Activated CD8-positive, alpha-beta T cell treated with anti-CD3 and anti-CD28 coated beads, Interleukin-2, amount 10 ng/mL, durations not matched to agents 7 days and 5 days (primary cell): ENCODE data around the gene IER5L. TPM values are rescaled to one million over a fixed set of nuclear protein-coding genes. Genes with fewer than 3 reads are reported as not detected.
"Not testable (repeated sequence)": the region's sequence is repeated elsewhere in the genome, so short reads cannot be mapped to it uniquely, and the experiment has no call there.

Experiments
- ATAC-seq: fragments of 150-1000 bp; cut with Tn5 transposase; one replicate; pipeline ENCODE4 v1.10.0; 2021; ENCODE audit warnings: moderate library complexity
- CTCF ChIA-PET: fragments of 350-600 bp; sonication (Branson Sonifier 250); formaldehyde crosslinking; loops from one replicate; lab custom pipeline; 2021; ENCODE audit warnings: antibody characterized with exemption; lab: Charles Lee
- POLR2A ChIA-PET: fragments of 350-600 bp; sonication (Branson Sonifier 250); formaldehyde crosslinking; loops from one replicate; lab custom pipeline; 2021; ENCODE audit warnings: antibody characterized with exemption; lab: Charles Lee
- DNase-seq: peaks from one replicate; pipeline ENCODE4 v3.0.0-alpha.2; 2020
- H3K27ac Mint-ChIP-seq: one replicate; pipeline ENCODE4 v1.8.0; 2021; ENCODE audit warnings: mild to moderate bottlenecking, mixed read lengths
- H3K27me3 Mint-ChIP-seq: one replicate; pipeline ENCODE4 v1.8.0; 2021; ENCODE audit warnings: low read depth, mixed read lengths
- H3K36me3 Mint-ChIP-seq: one replicate; pipeline ENCODE4 v1.8.0; 2021; ENCODE audit warnings: low read depth, mixed read lengths
- H3K4me1 Mint-ChIP-seq: one replicate; pipeline ENCODE4 v1.8.0; 2021; ENCODE audit warnings: low read depth, mixed read lengths
- H3K4me3 Mint-ChIP-seq: one replicate; pipeline ENCODE4 v1.8.0; 2021; ENCODE audit warnings: mild to moderate bottlenecking, mixed read lengths
- H3K9me3 Mint-ChIP-seq: one replicate; pipeline ENCODE4 v1.8.0; 2022; ENCODE audit warnings: mixed read lengths; ENCODE audit not compliant: insufficient read depth
- total RNA-seq, 2 experiments: library from RNA; stranded (reverse); gene quantifications; one replicate each; pipeline ENCODE4 v1.2.3, GENCODE V29; 2021

Gene IER5L
- total RNA-seq, 2 experiments from 2014 or later: 6.0 to 6.1 TPM

- DNase-seq (peak; percentile 93), ATAC-seq (peak; percentile 97)
- Mint-ChIP-seq H3K27me3 (peaks cover 2% of the 10 kb centered on the region), H3K4me1 (peaks cover 25% of the 10 kb centered on the region), H3K27ac (peak overlapping the region; percentile 84), H3K4me3 (peak overlapping the region; percentile 72), H3K36me3 (no peaks in the 10 kb centered on the region), H3K9me3 (no peaks in the 10 kb centered on the region)
- CTCF ChIA-PET: no interaction called here
- POLR2A ChIA-PET: no interaction called here
These were observed 24.8 kb upstream of the IER5L start for GRCh38 chr9:129202613-129203555.

- Mint-ChIP-seq H3K27ac (no peak overlapping the region), H3K4me3 (no peak overlapping the region), H3K27me3 (peaks cover 2% of the 10 kb centered on the region), H3K4me1 (peaks cover 15% of the 10 kb centered on the region), H3K36me3 (no peaks in the 10 kb centered on the region), H3K9me3 (no peaks in the 10 kb centered on the region)
- ATAC-seq: no peak
- ChIA-PET POLR2A (no interaction called here), CTCF (no interaction called here)
- no peak for DNase-seq
These were observed 23.8 kb upstream of the IER5L start for GRCh38 chr9:129201866-129202265.

- no peaks in the 10 kb centered on the region for H3K36me3 Mint-ChIP-seq
- ChIA-PET CTCF (no interaction called here), POLR2A (no interaction called here)
- no peak for DNase-seq
- H3K4me3 Mint-ChIP-seq: no peak overlapping the region
- no peak overlapping the region for H3K27ac Mint-ChIP-seq
- peaks cover 10% of the 10 kb centered on the region for H3K4me1 Mint-ChIP-seq
- ATAC-seq: no peak
- no peaks in the 10 kb centered on the region for H3K9me3 Mint-ChIP-seq
- H3K27me3 Mint-ChIP-seq: peaks cover 2% of the 10 kb centered on the region
These were observed 23.2 kb upstream of the IER5L start for GRCh38 chr9:129201289-129201688.

- CTCF ChIA-PET: no interaction called here
- DNase-seq (no peak), ATAC-seq (no peak)
- Mint-ChIP-seq H3K4me3 (no peak overlapping the region), H3K27me3 (peaks cover 2% of the 10 kb centered on the region), H3K27ac (no peak overlapping the region), H3K9me3 (no peaks in the 10 kb centered on the region), H3K4me1 (peaks cover 8% of the 10 kb centered on the region), H3K36me3 (no peaks in the 10 kb centered on the region)
- POLR2A ChIA-PET: interaction anchor here (1.0 kb wide), 1 partner anchor 22 kb away, joined by 3 read pairs; the partner anchor contains the start of gene IER5L
These were observed 22.2 kb upstream of the IER5L start for GRCh38 chr9:129200255-129200654.

GRCh38 chr9:129199044-129199435, 21.0 kb upstream of the IER5L start:
- POLR2A ChIA-PET: interaction anchor here (1.0 to 1.5 kb wide), 2 partner anchors 21 kb away, joined by 3 to 4 read pairs; partner anchors contain the start of gene IER5L
- CTCF ChIA-PET: interaction anchor here (0.9 to 1.9 kb wide), 6 partner anchors 9 to 136 kb away, joined by 3 to 7 read pairs (median 3); partner anchors contain the start of gene IER5L
- no peak overlapping the region for H3K4me3 Mint-ChIP-seq
- DNase-seq (no peak), ATAC-seq (no peak)
- H3K27ac Mint-ChIP-seq: no peak overlapping the region
- peaks cover 8% of the 10 kb centered on the region for H3K4me1 Mint-ChIP-seq
- H3K27me3 Mint-ChIP-seq: peaks cover 2% of the 10 kb centered on the region
- H3K9me3 Mint-ChIP-seq: no peaks in the 10 kb centered on the region
- H3K36me3 Mint-ChIP-seq: no peaks in the 10 kb centered on the region

GRCh38 chr9:129198319-129199043, 20.4 kb upstream of the IER5L start:
- Mint-ChIP-seq H3K9me3 (no peaks in the 10 kb centered on the region), H3K27me3 (peaks cover 3% of the 10 kb centered on the region), H3K4me1 (peaks cover 6% of the 10 kb centered on the region), H3K27ac (no peak overlapping the region), H3K36me3 (no peaks in the 10 kb centered on the region), H3K4me3 (no peak overlapping the region)
- CTCF ChIA-PET: interaction anchor here (0.9 to 1.9 kb wide), 6 partner anchors 8 to 137 kb away, joined by 3 to 7 read pairs (median 3); partner anchors contain the start of gene IER5L
- ATAC-seq (no peak), DNase-seq (no peak)
- POLR2A ChIA-PET: interaction anchor here (1.5 kb wide), 1 partner anchor 20 kb away, joined by 4 read pairs; the partner anchor contains the start of gene IER5L

- ChIA-PET CTCF (interaction anchor here (1.1 to 1.9 kb wide), 2 partner anchors 11 to 23 kb away, joined by 3 to 7 read pairs; no protein-coding TSS in a partner anchor), POLR2A (interaction anchor here (1.5 kb wide), 1 partner anchor 20 kb away, joined by 4 read pairs; the partner anchor contains the start of gene IER5L)
- Mint-ChIP-seq H3K4me1 (peaks cover 4% of the 10 kb centered on the region), H3K27me3 (peaks cover 8% of the 10 kb centered on the region), H3K36me3 (no peaks in the 10 kb centered on the region), H3K4me3 (no peak overlapping the region), H3K9me3 (no peaks in the 10 kb centered on the region), H3K27ac (no peak overlapping the region)
- ATAC-seq (no peak), DNase-seq (no peak)
These were observed 19.9 kb upstream of the IER5L start for GRCh38 chr9:129197978-129198318.

GRCh38 chr9:129197045-129197444, 19.0 kb upstream of the IER5L start:
- POLR2A ChIA-PET, DNase-seq, H3K4me3 Mint-ChIP-seq, ATAC-seq, H3K4me1 Mint-ChIP-seq, H3K36me3 Mint-ChIP-seq, H3K9me3 Mint-ChIP-seq, CTCF ChIA-PET, H3K27ac Mint-ChIP-seq: not testable (repeated sequence)
- peaks cover 12% of the 10 kb centered on the region for H3K27me3 Mint-ChIP-seq

- ATAC-seq: no peak
- Mint-ChIP-seq H3K27ac (no peak overlapping the region), H3K9me3 (peaks cover 4% of the 10 kb centered on the region)
These were observed 17.5 kb upstream of the IER5L start for GRCh38 chr9:129195606-129196005.

GRCh38 chr9:129194221-129194620, 16.2 kb upstream of the IER5L start:
- Mint-ChIP-seq H3K27ac (no peak overlapping the region), H3K4me1 (no peaks in the 10 kb centered on the region), H3K36me3 (no peaks in the 10 kb centered on the region), H3K27me3 (peaks cover 12% of the 10 kb centered on the region), H3K4me3 (no peak overlapping the region), H3K9me3 (peaks cover 4% of the 10 kb centered on the region)
- DNase-seq (no peak), ATAC-seq (no peak)
- ChIA-PET POLR2A (no interaction called here), CTCF (no interaction called here)

More at GRCh38 chr9:129195606-129196005, 17.5 kb upstream of the IER5L start:
- Mint-ChIP-seq H3K36me3 (no peaks in the 10 kb centered on the region), H3K27me3 (peaks cover 12% of the 10 kb centered on the region), H3K4me3 (no peak overlapping the region), H3K4me1 (no peaks in the 10 kb centered on the region)
- no peak for DNase-seq
- ChIA-PET POLR2A (no interaction called here), CTCF (no interaction called here)

GRCh38 chr9:129193655-129194054, 15.6 kb upstream of the IER5L start:
- no peak overlapping the region for H3K4me3 Mint-ChIP-seq
- CTCF ChIA-PET: no interaction called here
- POLR2A ChIA-PET: no interaction called here
- H3K36me3 Mint-ChIP-seq: no peaks in the 10 kb centered on the region
- H3K27ac Mint-ChIP-seq: no peak overlapping the region
- H3K9me3 Mint-ChIP-seq: peaks cover 4% of the 10 kb centered on the region
- ATAC-seq: no peak
- no peaks in the 10 kb centered on the region for H3K4me1 Mint-ChIP-seq
- no peak for DNase-seq
- peaks cover 11% of the 10 kb centered on the region for H3K27me3 Mint-ChIP-seq
